GM19099 (cell line): ENCODE results near the gene PPIL6.

Source experiments
- POLR2A ChIP-seq: IDR thresholded peaks from 3 replicates; pipeline ENCODE4 v1.6.1; 2011; ENCODE audit warnings: low read depth; ENCODE audit not compliant: insufficient read length; ENCODE audit errors: extremely low read depth

Gene PPIL6

GRCh38 chr6:109446541-109446940, 6.1 kb upstream of the PPIL6 start:
- no peak for TF ChIP-seq POLR2A

GRCh38 chr6:109446072-109446471, 5.6 kb upstream of the PPIL6 start:
- no peak for TF ChIP-seq POLR2A

- no peak for TF ChIP-seq POLR2A
Observed at GRCh38 chr6:109445382-109445781, 5.0 kb upstream of the PPIL6 start.

- TF ChIP-seq POLR2A: peak; percentile 9
Observed at GRCh38 chr6:109443425-109443950, 3.1 kb upstream of the PPIL6 start.

DNA sequence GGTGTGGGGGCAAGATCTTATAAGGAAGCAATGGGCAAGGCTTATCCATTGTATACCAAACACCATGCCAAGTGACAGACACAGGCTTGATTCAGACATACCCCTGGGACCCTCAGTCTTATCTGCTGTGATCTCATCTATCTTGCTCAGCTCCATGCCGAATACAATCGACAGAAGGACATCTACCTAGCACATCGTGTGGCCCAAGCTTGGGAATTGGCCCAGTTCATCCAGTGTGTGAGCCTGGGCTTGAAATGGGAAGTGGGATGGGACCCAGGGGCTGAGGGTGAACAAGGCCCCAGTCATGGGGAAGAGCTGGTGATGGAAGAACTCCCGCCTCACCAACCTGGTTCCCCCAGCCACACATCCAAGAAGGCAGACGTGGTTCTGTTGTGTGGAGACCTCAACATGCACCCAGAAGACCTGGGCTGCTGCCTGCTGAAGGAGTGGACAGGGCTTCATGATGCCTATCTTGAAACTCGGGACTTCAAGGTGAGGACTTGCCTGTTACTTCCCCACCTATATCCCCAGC, 2.0 kb upstream of the PPIL6 start:
- TF ChIP-seq POLR2A: no peak

GRCh38 chr6:109441069-109441816, 815 bp upstream of the PPIL6 start:
- TF ChIP-seq POLR2A: no peak

DNA sequence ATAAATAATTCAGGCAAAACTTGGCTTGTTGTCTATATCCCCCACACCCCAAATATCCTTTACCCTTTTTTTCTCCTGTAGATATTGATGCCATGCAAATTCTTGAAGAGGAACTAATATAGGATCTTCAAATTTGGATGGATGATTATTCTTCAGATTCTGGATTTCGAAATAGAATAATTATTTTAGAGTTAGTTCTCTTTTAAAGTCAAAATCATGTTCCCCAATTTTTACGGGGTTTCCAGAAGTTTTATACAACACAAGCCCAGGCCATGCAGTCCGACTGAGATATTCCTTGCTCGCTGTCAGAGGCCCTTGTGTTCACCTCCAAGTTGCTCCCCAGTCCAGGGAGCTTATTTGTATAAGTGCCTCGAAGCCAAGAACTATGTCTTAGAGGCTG, 4.4 kb downstream of the PPIL6 start:
- TF ChIP-seq POLR2A: no peak

- no peak for TF ChIP-seq POLR2A
Observed at GRCh38 chr6:109434456-109434855, 6.0 kb downstream of the PPIL6 start.

DNA sequence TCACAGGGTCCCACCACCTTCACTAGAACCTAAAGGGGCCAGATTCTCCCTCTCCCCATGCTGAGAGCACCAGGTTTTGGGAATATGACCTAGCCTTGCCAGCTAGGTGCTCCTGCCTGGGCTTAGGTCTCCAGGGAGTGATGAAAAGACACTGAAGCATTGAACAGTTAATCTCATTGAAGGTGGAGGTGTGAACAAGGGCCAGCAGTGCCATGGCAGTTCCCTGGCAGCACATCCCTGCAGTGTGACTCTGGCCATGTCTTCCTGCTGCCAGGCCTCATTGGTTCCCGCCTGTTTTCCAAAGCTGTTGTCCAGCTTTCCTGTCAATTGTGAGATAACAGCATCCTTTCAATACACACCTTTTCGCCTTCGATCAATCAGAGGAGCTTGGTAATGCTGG, 10.9 kb downstream of the PPIL6 start:
- TF ChIP-seq POLR2A: no peak

DNA sequence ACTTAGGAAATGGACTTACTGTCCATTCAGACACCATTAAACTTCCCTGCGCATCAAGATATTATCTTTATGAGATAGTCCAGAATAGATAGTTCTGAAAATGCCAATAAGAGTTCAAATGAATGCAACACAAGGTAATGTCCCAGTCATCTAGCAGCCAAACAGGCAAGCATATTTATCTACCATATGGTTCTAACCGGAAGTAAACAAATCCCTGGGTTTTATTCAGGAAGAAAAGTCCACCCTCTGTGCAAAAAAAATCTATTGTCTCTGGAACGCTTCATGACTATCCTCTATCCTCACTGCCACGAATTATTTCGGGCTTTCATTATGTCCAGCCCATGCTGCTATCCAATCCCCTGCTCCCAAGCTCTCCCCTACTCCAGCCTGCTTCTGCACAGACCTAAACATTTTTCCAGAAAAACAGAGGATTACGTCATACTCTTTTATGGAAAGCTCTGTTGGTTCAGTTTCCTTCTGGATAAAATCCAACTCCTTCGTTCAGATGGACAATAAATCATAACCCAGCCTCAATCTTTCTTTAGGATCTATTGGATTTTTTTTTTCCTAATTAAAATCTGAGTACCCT, 11.4 kb downstream of the PPIL6 start:
- no peak for TF ChIP-seq POLR2A

DNA sequence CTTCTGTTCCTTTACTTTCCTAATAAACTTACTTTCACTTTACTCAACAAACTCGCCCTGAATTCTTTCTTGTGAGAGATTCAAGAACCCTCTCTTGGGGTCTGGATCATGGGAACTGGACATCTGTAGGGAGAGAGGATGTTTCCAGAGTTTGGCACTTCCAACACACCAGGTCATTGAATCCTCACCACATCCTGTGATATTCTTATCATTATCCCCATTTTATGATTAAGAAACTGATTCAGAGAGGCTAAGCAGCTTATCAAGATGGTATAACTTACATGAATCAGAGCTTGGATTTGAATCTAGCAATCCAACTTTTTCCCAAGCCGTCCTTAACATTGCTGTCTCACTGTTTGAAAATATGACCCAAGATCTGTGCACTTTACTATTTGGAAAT, 15.5 kb downstream of the PPIL6 start:
- TF ChIP-seq POLR2A: no peak

DNA sequence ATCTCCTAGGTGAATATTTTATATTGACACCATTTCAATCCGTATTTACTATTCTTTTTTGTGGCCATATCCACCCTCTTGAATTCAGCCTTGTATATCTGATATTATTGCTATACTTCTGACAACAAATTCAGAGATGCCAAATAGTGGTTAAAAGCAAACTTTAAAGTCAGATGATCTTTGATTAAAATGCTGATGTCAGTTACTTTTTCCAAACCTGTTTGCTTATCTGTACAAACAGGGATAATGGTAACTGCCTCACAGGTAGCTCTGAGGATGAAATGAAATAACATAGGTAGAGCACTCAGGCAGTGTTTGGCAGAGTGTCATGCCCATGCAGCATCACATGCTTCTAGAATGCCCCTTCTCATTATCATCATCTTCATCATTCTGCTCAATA, 19.2 kb downstream of the PPIL6 start:
- TF ChIP-seq POLR2A: no peak

GRCh38 chr6:109420751-109421150, 19.7 kb downstream of the PPIL6 start:
- no peak for TF ChIP-seq POLR2A

DNA sequence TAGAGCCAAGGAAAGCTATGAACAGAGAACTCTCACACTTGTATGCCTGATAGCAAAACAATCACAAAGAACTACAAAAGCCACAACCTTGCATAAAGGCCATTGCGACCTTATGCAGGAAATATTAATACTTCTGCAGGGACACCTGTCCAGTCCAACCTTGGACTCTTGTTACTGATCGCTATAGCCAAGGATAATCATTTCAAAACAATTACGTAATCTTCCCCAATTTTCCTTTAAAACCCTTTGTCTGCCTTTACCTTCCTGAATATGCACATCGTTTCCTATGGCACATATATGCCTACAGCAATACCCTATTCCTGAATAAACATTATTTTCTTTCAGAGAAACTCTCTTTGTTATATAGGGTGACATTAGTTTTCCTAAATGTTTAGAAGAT, 22.8 kb downstream of the PPIL6 start:
- TF ChIP-seq POLR2A: no peak

DNA sequence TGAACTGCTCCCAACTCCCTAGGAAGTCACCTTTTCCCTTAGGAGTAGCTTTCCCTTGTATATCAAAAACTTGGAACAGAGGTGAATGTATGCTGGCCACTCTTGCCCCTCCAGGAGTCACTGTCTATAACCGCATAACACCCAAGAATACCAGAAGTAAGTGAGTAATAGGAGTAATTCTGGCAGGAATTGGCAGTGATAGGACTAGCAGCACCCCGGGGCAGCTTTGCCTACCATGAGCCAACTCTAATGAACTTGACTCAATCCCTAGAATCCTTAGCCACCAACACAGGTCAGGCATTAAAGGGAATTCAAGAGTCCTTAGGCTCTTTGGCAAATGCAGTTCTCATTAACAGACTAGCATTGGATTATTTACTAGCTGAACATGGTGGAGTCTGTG, 29.4 kb downstream of the PPIL6 start:
- no peak for TF ChIP-seq POLR2A

GRCh38 chr6:109406196-109406595, 34.2 kb downstream of the PPIL6 start:
- no peak for TF ChIP-seq POLR2A
